ENCODE measurements around the gene RHEBL1. TPM values are rescaled to one million over a fixed set of nuclear protein-coding genes. Genes with fewer than 3 reads are reported as not detected.

RHEBL1 gene
- total RNA-seq, 2 experiments from 2014 or later, result 5.1 to 6.0 TPM

GRCh38 chr12:49061157-49061650, 8.6 kb downstream of the RHEBL1 start:
- Histone ChIP-seq H3K4me1 (ENCODE audit: insufficient read depth, low read length) (peaks cover 49% of the 10 kb centered on the region), H3K36me3 (ENCODE audit: insufficient read depth, low read length) (no peaks in the 10 kb centered on the region), H3K9me3 (ENCODE audit: control insufficient read depth in 1 of 2, insufficient read depth in 1 of 2, low read length in 2 of 2) (no peaks in the 10 kb centered on the region), H3K4me3 (ENCODE audit: low read length) (peak overlapping the region; percentile 96), H3K27me3 (ENCODE audit: control insufficient read depth in 1 of 2, insufficient read depth in 2 of 2, low read length in 2 of 2) (no peaks in the 10 kb centered on the region), H3K27ac (ENCODE audit: low read depth in 1 of 2, low read length in 2 of 2) (peak overlapping the region; percentile 90 to 93)
- Mint-ChIP-seq H3K27ac (peak overlapping the region; percentile 96), H3K4me1 (ENCODE audit: low read depth) (peaks cover 48% of the 10 kb centered on the region), H3K4me3 (peak overlapping the region; percentile 97), H3K27me3 (no peaks in the 10 kb centered on the region), H3K36me3 (ENCODE audit: low read depth) (peaks cover 26% of the 10 kb centered on the region), H3K9me3 (no peaks in the 10 kb centered on the region)
- POLR2A ChIA-PET, result interaction anchor here (1.5 to 3.4 kb wide), 3 partner anchors 9 to 127 kb away, joined by 9 to 28 read pairs (median 11); partner anchors contain the start of genes RHEBL1, TUBA1A and TUBA1B
- TF ChIP-seq CTCF (IDR thresholded peaks at IDR 0.05), result no peak
- intact Hi-C loops (cut with DNase I, micrococcal nuclease), result loop anchor here in 1 of 2 experiments (5.0 kb wide), 1 partner anchor 71 kb away; the partner anchor contains the start of gene TUBA1B
- ATAC-seq (ENCODE audit: poor library complexity) (no peak), DNase-seq (peak in 1 of 14 experiments; percentile 21)
- CTCF ChIA-PET, result no interaction called here

GRCh38 chr12:49060237-49061156, 9.3 kb downstream of the RHEBL1 start, which contains the start of gene KMT2D:
TSS of gene KMT2D (minus strand) at chr12:49060794. CDS start at chr12:49055324, 5,470 bp downstream.
- Histone ChIP-seq H3K36me3 (ENCODE audit: insufficient read depth, low read length) (no peaks in the 10 kb centered on the region), H3K4me3 (ENCODE audit: low read length) (peak within 1 kb of the TSS; percentile 96), H3K27me3 (ENCODE audit: control insufficient read depth in 1 of 2, insufficient read depth in 2 of 2, low read length in 2 of 2) (no peaks in the 10 kb centered on the region), H3K27ac (ENCODE audit: low read depth in 1 of 2, low read length in 2 of 2) (peak within 1 kb of the TSS; percentile 90 to 93), H3K4me1 (ENCODE audit: insufficient read depth, low read length) (peaks cover 56% of the 10 kb centered on the region), H3K9me3 (ENCODE audit: control insufficient read depth in 1 of 2, insufficient read depth in 1 of 2, low read length in 2 of 2) (no peaks in the 10 kb centered on the region)
- DNase-seq, result peak; percentile 78 to 95 (median 86)
- H3K27me3 Mint-ChIP-seq, result no peaks in the 10 kb centered on the region
- CTCF ChIA-PET, result interaction anchor here (0.8 kb wide), 1 partner anchor 147 kb away, joined by 3 read pairs; no protein-coding TSS in a partner anchor
- H3K4me1 Mint-ChIP-seq (ENCODE audit: low read depth), result peaks cover 55% of the 10 kb centered on the region
- intact Hi-C loops (cut with DNase I, micrococcal nuclease), result loop anchor here in 1 of 2 experiments (5.0 kb wide), 1 partner anchor 72 kb away; the partner anchor contains the start of gene TUBA1B
- POLR2A ChIA-PET, result interaction anchor here (1.0 to 3.4 kb wide), 5 partner anchors 10 to 128 kb away, joined by 3 to 28 read pairs (median 9); partner anchors contain the start of genes RHEBL1, TUBA1A, TUBA1B and WNT1
- H3K4me3 Mint-ChIP-seq, result peak within 1 kb of the TSS; percentile 97
- peaks cover 32% of the 10 kb centered on the region for H3K36me3 Mint-ChIP-seq (ENCODE audit: low read depth)
- TF ChIP-seq CTCF (IDR thresholded peaks at IDR 0.05), result no peak
- peak; percentile 68 for ATAC-seq (ENCODE audit: poor library complexity)
- H3K27ac Mint-ChIP-seq, result peak within 1 kb of the TSS; percentile 96
- no peaks in the 10 kb centered on the region for H3K9me3 Mint-ChIP-seq
